K562 (cell line): ENCODE data around the gene TPD52L1. TPM values are rescaled to one million over a fixed set of nuclear protein-coding genes. Genes with fewer than 3 reads are reported as not detected.

Source experiments
- ATAC-seq: fragments of 200-7000 bp; cut with Tn5 transposase; 3 replicates; pipeline ENCODE4 v1.9.1; 2020; ENCODE audit warnings: moderate library complexity
- BruUV-seq: library from RNA; stranded (reverse); fragments of 400-500 nt; replicated peaks from 2 replicates; lab custom pipeline; 2021; lab: Mats Ljungman, UMichigan
- CTCF ChIA-PET: fragments of 300-600 bp; formaldehyde crosslinking; extraction: SDS; loops from one replicate; lab custom pipeline; 2021; ENCODE audit warnings: low intra/inter-chr PET ratio; lab: Yijun Ruan, JAX
- POLR2A ChIA-PET: fragments of 300-600, 350-650 bp; sonication (Branson Sonifier 250); formaldehyde crosslinking; extraction: SDS; loops from one replicate; lab custom pipeline; 2021; ENCODE audit warnings: antibody characterized with exemption, inconsistent platforms; lab: Yijun Ruan, JAX
- DNase-seq, 4 experiments: peaks; one replicate each; pipeline versions ENCODE4 v3.0.0 to v3.0.0-alpha.2; 2011 to 2018; ENCODE audit warnings: low spot score in 3 of 4, mixed read lengths in 3 of 4; ENCODE audit errors: extremely low read depth in 1 of 4
- FAIRE-seq: peaks from 2 replicates; lab custom pipeline; 2011; peaks lifted over from hg19 to GRCh38; lab: Jason Lieb, UNC
- H2AFZ ChIP-seq: 2 replicates; pipeline ENCODE4 v1.6.0; 2011; ENCODE audit warnings: low read depth, low read length, control low read depth, inconsistent platforms
- H3K27ac ChIP-seq: fragments of 200-600 bp; 3 replicates; pipeline ENCODE4 v1.8.0; 2011; ENCODE audit warnings: low read depth, mild to moderate bottlenecking, control low read depth, inconsistent platforms, low read length, moderate library complexity, mixed read lengths; ENCODE audit errors: extremely low read depth
- H3K27me3 ChIP-seq, 2 experiments: fragments of 300-600 bp in 1 of 2; 2 replicates in 1 of 2; 3 replicates in 1 of 2; pipeline versions ENCODE4 v1.6.0 to v1.8.0; 2011; ENCODE audit warnings: inconsistent platforms in 2 of 2, low read length in 2 of 2, mild to moderate bottlenecking in 1 of 2, mixed read lengths in 1 of 2, moderate library complexity in 1 of 2; ENCODE audit not compliant: control insufficient read depth in 2 of 2, insufficient read depth in 2 of 2
- H3K36me3 ChIP-seq: fragments of 300-600 bp; 3 replicates; pipeline ENCODE4 v1.8.0; 2011; ENCODE audit warnings: mild to moderate bottlenecking, low read length, inconsistent platforms; ENCODE audit not compliant: control insufficient read depth, insufficient read depth
- H3K4me1 ChIP-seq, 2 experiments: fragments of 200-600 bp in 1 of 2; replicated peaks in 1 of 2; 2 replicates in 1 of 2; 3 replicates in 1 of 2; pipeline versions ENCODE4 v1.5.1 to v1.8.0; 2011; ENCODE audit warnings: inconsistent platforms in 2 of 2, low read length in 2 of 2, mild to moderate bottlenecking in 1 of 2, mixed read lengths in 1 of 2, moderate library complexity in 1 of 2; ENCODE audit not compliant: control insufficient read depth in 2 of 2, insufficient read depth in 2 of 2
- H3K4me2 ChIP-seq: 2 replicates; pipeline ENCODE4 v1.6.1; 2011; ENCODE audit warnings: low read length, control low read depth, inconsistent platforms, mixed read lengths; ENCODE audit not compliant: insufficient read depth
- H3K4me3 ChIP-seq: fragments of 200-600 bp; sonication (generic), shearing (Covaris generic); 2 replicates; pipeline ENCODE4 v1.5.1; 2016; ENCODE audit warnings: control low read depth, inconsistent platforms
- H3K79me2 ChIP-seq: fragments of 200-600 bp; 3 replicates; pipeline ENCODE4 v1.8.0; 2011; ENCODE audit warnings: low read length, inconsistent platforms; ENCODE audit not compliant: control insufficient read depth, insufficient read depth
- H3K9ac ChIP-seq, 2 experiments: 2 replicates each; pipeline versions ENCODE4 v1.6.0 to v1.6.1; 2011; ENCODE audit warnings: low read depth in 2 of 2, low read length in 2 of 2, control low read depth in 1 of 2, inconsistent platforms in 1 of 2, mild to moderate bottlenecking in 1 of 2, mixed read lengths in 1 of 2; ENCODE audit not compliant: insufficient read depth in 1 of 2
- H3K9me1 ChIP-seq: one replicate; pipeline ENCODE4 v1.6.0; 2011; ENCODE audit warnings: inconsistent platforms, mild to moderate bottlenecking, low read length, moderate library complexity; ENCODE audit not compliant: control insufficient read depth, insufficient read depth
- H3K9me3 ChIP-seq: replicated peaks from 2 replicates; pipeline ENCODE4 v1.5.1; 2011; ENCODE audit warnings: low read depth, low read length, inconsistent platforms; ENCODE audit not compliant: control insufficient read depth, insufficient read depth
- H4K20me1 ChIP-seq: replicated peaks from 2 replicates; pipeline ENCODE4 v1.6.1; 2011; ENCODE audit warnings: low read length, inconsistent platforms, mixed read lengths; ENCODE audit not compliant: control insufficient read depth, insufficient read depth
- CEBPB ChIP-seq: fragments of 450-650 bp; IDR thresholded peaks from 2 replicates; pipeline ENCODE4 v1.6.1; 2016; ENCODE audit warnings: missing genetic modification characterization, missing compliant biosample characterization
- CHAMP1 ChIP-seq: fragments of 450-650 bp; IDR thresholded peaks from 2 replicates; pipeline ENCODE4 v1.6.1; 2016; ENCODE audit warnings: mild to moderate bottlenecking
- KDM2B ChIP-seq: fragments of 250-450 bp; sonication (Bioruptor Pico); IDR thresholded peaks from 2 replicates; pipeline ENCODE4 v1.8.0; 2021; ENCODE audit warnings: mild to moderate bottlenecking, moderate library complexity
- RBM25 ChIP-seq: fragments of 200-400 bp; formaldehyde crosslinking; IDR thresholded peaks from 2 replicates; pipeline ENCODE4 v1.6.1; 2018; ENCODE audit warnings: low read length, low read depth, moderate library complexity; ENCODE audit not compliant: severe bottlenecking
- TFE3 ChIP-seq: fragments of 450-650 bp; formaldehyde crosslinking; IDR thresholded peaks from 2 replicates; pipeline ENCODE4 v1.4.0; 2020; ENCODE audit warnings: mild to moderate bottlenecking, mixed read lengths
- U2AF1 ChIP-seq: fragments of 200-400 bp; formaldehyde crosslinking; optimal IDR thresholded peaks from 2 replicates; pipeline ENCODE3; 2017; ENCODE audit warnings: mild to moderate bottlenecking, low read depth, low read length, moderate library complexity
- ZC3H11A ChIP-seq: IDR thresholded peaks from 2 replicates; pipeline ENCODE4 v1.6.1; 2012; ENCODE audit warnings: low read depth, low read length, improper control_type of control experiment
- ZNF175 ChIP-seq: fragments of 200-800 bp; sonication (Bioruptor generic); IDR thresholded peaks from 2 replicates; pipeline ENCODE4 v1.6.1; 2016; ENCODE audit warnings: low read depth, mild to moderate bottlenecking, missing genetic modification characterization, missing compliant biosample characterization
- ZNF24 ChIP-seq: fragments of 450-650 bp; IDR thresholded peaks from 2 replicates; pipeline ENCODE4 v1.6.1; 2016
- ZNF589 ChIP-seq: fragments of 200-800 bp; sonication (Bioruptor generic); IDR thresholded peaks from 2 replicates; pipeline ENCODE4 v1.6.1; 2016; ENCODE audit warnings: low read depth, missing genetic modification characterization, missing compliant biosample characterization
- WGBS: fragments of 100-300 bp; shearing (Covaris generic); methylation state at CpG from one replicate; pipeline ENCODE4 v1.1.6; 2016; ENCODE audit warnings: low coverage, mixed read lengths; ENCODE audit not compliant: insufficient coverage; ENCODE audit errors: missing lambda C conversion rate; 5-methylcytosine and 5-hydroxymethylcytosine counted together
- in situ Hi-C: fragments of 300-500 bp; cut with MboI; formaldehyde crosslinking; loops from 4 replicates; pipeline ENCODE4 v1.15.0; 2018; ENCODE audit warnings: inconsistent platforms, mixed read lengths
- intact Hi-C: fragments of 100-400 bp; cut with micrococcal nuclease; formaldehyde crosslinking; loops from 2 replicates; pipeline ENCODE4 v1.14.2; 2022
- polyA plus RNA-seq, 8 experiments: library from polyadenylated mRNA; depleted of rRNA in 4 of 8; stranded (reverse) in 5 of 8; unstranded in 3 of 8; fragments of >200 nt; fragmentation: Nextera tagmentation in 2 of 8; fragmentation: Illumina TruSeq in 1 of 8; extraction: Ambion mirVana in 2 of 8; extraction: Trizol in 1 of 8; gene quantifications; 2 replicates each; pipeline versions ENCODE4 v1.2.1 to v1.2.3, GENCODE V29; 2011 to 2014; ENCODE audit warnings: inconsistent platforms in 1 of 8, missing spikeins in 1 of 8
- total RNA-seq, 7 experiments: library from RNA; depleted of rRNA in 6 of 7; stranded (reverse); fragments of >200 nt in 6 of 7; fragmentation: Illumina TruSeq in 2 of 7; extraction: Trizol in 2 of 7; gene quantifications; 2 replicates each; pipeline versions ENCODE4 v1.2.1 to v1.2.3, GENCODE V29; 2011 to 2021; ENCODE audit warnings: low replicate concordance in 1 of 7
- TF ChIP-seq, protein P1 (sequence below): sonication (generic); formaldehyde crosslinking; IDR thresholded peaks from 2 replicates; pipeline ENCODE4 v1.8.0; 2022; ENCODE audit warnings: mild to moderate bottlenecking, missing genetic modification reagents

The TPD52L1 gene
- total and polyA plus RNA-seq, 9 of the 15 experiments (the other 6 are each of a cell fraction or from before 2014, with no cell fraction given), result 12.9 to 149 (median 75.7) TPM

DNA sequence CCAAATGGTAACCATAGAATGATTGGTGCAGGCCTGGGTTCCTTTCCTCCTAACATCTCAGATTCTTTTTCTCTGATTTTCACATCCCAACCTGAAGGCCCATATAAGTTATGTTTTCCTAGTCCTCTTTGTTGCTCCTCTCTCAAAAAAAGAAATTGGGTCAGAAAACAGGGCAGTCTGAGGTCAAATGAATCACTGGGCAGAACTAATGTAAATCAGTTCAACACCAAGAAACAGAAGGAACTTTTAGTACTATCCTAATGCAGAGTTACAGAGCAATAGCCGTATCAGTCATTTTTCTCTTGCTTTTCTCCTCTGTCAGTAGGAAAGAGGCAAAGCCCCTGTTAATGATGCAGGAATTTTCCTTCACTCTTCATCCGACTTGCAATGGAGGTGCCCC, 11.0 kb upstream of the TPD52L1 start (continued):
- no peak for TF ChIP-seq CHAMP1

GRCh38 chr6:125144822-125145221, 8.8 kb upstream of the TPD52L1 start:
- TF ChIP-seq ZC3H11A (no peak), TFE3 (CRISPR knock-in tag) (no peak), RBM25 (no peak), U2AF1 (no peak), ZNF589 (CRISPR knock-in tag) (no peak), ZNF175 (CRISPR knock-in tag) (no peak), CEBPB (tag) (no peak), KDM2B (CRISPR knock-in tag) (no peak), ZNF24 (no peak)
- TF ChIP-seq, protein P1, sequence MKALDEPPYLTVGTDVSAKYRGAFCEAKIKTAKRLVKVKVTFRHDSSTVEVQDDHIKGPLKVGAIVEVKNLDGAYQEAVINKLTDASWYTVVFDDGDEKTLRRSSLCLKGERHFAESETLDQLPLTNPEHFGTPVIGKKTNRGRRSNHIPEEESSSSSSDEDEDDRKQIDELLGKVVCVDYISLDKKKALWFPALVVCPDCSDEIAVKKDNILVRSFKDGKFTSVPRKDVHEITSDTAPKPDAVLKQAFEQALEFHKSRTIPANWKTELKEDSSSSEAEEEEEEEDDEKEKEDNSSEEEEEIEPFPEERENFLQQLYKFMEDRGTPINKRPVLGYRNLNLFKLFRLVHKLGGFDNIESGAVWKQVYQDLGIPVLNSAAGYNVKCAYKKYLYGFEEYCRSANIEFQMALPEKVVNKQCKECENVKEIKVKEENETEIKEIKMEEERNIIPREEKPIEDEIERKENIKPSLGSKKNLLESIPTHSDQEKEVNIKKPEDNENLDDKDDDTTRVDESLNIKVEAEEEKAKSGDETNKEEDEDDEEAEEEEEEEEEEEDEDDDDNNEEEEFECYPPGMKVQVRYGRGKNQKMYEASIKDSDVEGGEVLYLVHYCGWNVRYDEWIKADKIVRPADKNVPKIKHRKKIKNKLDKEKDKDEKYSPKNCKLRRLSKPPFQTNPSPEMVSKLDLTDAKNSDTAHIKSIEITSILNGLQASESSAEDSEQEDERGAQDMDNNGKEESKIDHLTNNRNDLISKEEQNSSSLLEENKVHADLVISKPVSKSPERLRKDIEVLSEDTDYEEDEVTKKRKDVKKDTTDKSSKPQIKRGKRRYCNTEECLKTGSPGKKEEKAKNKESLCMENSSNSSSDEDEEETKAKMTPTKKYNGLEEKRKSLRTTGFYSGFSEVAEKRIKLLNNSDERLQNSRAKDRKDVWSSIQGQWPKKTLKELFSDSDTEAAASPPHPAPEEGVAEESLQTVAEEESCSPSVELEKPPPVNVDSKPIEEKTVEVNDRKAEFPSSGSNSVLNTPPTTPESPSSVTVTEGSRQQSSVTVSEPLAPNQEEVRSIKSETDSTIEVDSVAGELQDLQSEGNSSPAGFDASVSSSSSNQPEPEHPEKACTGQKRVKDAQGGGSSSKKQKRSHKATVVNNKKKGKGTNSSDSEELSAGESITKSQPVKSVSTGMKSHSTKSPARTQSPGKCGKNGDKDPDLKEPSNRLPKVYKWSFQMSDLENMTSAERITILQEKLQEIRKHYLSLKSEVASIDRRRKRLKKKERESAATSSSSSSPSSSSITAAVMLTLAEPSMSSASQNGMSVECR (CRISPR knock-in tag), result no peak
- TF ChIP-seq, all 486 proteins: peak for 0
- in situ Hi-C loops (no loop called here), intact Hi-C loops (no loop called here)
- DNase-seq, result no peak
- Histone ChIP-seq H3K4me2 (no peak overlapping the region), H2AFZ (no peak overlapping the region), H3K27me3 (no peaks in the 10 kb centered on the region), H3K9ac (no peak overlapping the region), H4K20me1 (no peaks in the 10 kb centered on the region), H3K9me1 (no peaks in the 10 kb centered on the region), H3K36me3 (no peaks in the 10 kb centered on the region), H3K79me2 (no peaks in the 10 kb centered on the region), H3K9me3 (0 out of 2 replicates have a peak, but pooled peaks cover 2% of the 10 kb centered on the region), H3K27ac (no peak overlapping the region), H3K4me1 (no peaks in the 10 kb centered on the region), H3K4me3 (no peak overlapping the region)
- ATAC-seq, result no peak
- BruUV-seq, result no TSS peak
- no peak for FAIRE-seq
- ChIA-PET POLR2A (no interaction called here), CTCF (no interaction called here)
- 87% methylated on average over 1 of the region's 1 CpG for WGBS
